ENCODE results near the gene SPECC1. TPM values are rescaled to one million over a fixed set of nuclear protein-coding genes. Genes with fewer than 3 reads are reported as not detected.
"Not testable (repeated sequence)": the region's sequence is repeated elsewhere in the genome, so short reads cannot be mapped to it uniquely, and the experiment has no call there.

SPECC1 gene
- total RNA-seq, 1 donor from 2014 or later: 55.4 TPM

GRCh38 chr17:20351405-20351804, 342.2 kb downstream of the SPECC1 start:
- FAIRE-seq; DNase-seq (ENCODE audit: low spot score in 2 of 2): not testable (repeated sequence)

DNA sequence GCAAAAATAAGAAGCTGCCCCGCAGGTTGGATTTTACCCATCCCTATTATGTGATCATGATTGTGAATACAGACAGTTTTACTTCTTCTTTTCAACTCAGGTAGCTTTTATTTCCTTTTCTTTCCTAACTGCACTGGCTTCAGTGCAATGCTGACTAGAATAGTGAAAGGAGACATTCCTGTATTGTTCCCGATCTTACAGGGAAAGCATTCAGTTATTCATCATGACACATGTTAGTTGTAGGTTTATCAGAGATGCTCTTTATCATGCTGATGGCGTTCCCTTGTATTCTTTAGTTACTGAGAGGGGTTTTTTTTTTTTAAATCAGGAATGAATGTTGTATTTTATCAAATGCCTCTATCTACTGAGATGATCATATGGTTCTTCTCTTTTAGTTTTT, 343.4 kb downstream of the SPECC1 start:
- not testable (repeated sequence) for FAIRE-seq; DNase-seq (ENCODE audit: low spot score in 2 of 2)

DNA sequence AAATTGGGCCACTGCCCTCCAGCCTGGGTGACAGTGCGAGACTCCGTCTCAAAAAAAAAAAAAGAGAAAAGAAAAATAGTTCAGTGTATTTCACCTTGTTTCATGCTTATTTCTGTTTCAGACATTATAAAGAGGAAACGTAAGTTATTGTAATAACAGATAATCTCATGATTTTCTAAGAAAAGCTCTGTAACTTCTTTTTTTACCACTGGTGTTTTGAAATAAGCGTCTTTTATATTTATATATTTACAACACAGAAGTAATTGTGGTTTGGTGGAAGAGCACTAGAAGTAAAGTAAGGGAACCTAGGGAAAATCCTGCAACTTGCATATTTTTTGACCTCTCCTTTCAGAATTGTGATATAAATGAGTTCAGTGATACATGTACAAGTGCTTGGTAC, 354.7 kb downstream of the SPECC1 start:
- DNase-seq (ENCODE audit: low spot score in 2 of 2); FAIRE-seq: not testable (repeated sequence)

Small RNAs within 50 kb of the gene (small RNA-seq; reads per million reads assigned to genes)
- gene AC008088.1 (not detected), gene RNU6-1057P (not detected), gene RNU6-258P (not detected), gene RNU6-467P (not detected)

Other genes with a start within 250 kb of the SPECC1 start
- gene ULK2, start 141.4 kb upstream of the SPECC1 start, total RNA-seq: 178 TPM
- gene AKAP10, start 31.5 kb upstream of the SPECC1 start, total RNA-seq: 39.1 TPM

Measured in frontal cortex (tissue), 4 donors.